Fibroblast of the aortic adventitia (primary cell): ENCODE data around the gene OSCAR. TPM values are rescaled to one million over a fixed set of nuclear protein-coding genes. Genes with fewer than 3 reads are reported as not detected.
"Not testable (repeated sequence)": the region's sequence is repeated elsewhere in the genome, so short reads cannot be mapped to it uniquely, and the experiment has no call there.

Experiments used
- DNase-seq: peaks from one replicate; pipeline ENCODE4 v3.0.0-alpha.2; 2010; ENCODE audit warnings: low read depth
- H3K4me3 ChIP-seq: 2 replicates; pipeline ENCODE4 v1.5.1; 2011; ENCODE audit warnings: low read depth, mild to moderate bottlenecking, control low read depth, low read length, moderate library complexity
- total RNA-seq: library from RNA; depleted of rRNA; stranded (reverse); fragments of >200 nt; gene quantifications from 2 replicates; pipeline ENCODE4 v1.2.3, GENCODE V29; 2012; ENCODE audit warnings: low replicate concordance
- TF ChIP-seq, protein P1 (sequence below): IDR thresholded peaks from 2 replicates; pipeline ENCODE4 v1.5.1; 2011; ENCODE audit warnings: mild to moderate bottlenecking, low read length, control low read depth, inconsistent platforms; ENCODE audit not compliant: insufficient read depth

The OSCAR gene
- total RNA-seq, 1 donor = 0.63 TPM

DNA sequence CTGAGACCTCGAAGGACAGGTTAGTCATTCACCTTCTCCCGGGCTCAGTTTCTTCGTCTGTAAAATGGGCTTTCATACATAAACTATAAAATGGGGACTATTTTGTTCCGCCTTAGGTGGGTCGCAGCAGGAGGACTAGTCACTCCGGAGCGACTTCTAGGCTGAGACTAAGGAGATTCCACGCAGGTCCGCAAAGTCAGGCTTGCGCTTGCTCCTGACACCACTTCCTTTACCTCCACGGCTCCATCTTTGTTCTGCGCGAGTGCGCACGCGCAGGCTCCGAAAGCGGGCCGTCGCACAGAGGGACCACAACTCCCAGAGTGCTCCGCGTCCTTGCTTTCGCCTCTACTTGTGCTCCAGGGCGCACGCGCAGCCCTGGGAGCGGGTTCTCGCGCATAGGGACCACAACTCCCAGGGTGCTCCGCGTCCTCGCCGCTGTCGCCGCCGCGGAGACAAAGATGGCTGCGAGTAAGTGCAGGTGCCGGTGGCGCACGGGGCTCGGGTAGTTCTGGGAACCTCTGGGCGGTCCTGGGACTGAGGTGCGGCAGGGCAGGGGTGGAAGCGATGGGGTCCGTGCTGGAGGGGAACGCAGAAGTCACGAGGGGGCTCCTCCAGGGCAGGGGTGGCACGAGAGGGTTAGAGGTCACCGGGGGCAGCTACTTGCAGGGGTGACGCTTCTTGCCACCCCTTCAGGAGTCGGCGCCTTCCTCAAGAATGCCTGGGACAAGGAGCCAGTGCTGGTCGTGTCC is 2.0 kb upstream of the OSCAR start, which contains the start of gene NDUFA3:
TSS of gene NDUFA3 (plus strand) at position 435 of the 749 bp plus-strand sequence. CDS start at position 459, 24 bp downstream.
- TF ChIP-seq, protein P1, sequence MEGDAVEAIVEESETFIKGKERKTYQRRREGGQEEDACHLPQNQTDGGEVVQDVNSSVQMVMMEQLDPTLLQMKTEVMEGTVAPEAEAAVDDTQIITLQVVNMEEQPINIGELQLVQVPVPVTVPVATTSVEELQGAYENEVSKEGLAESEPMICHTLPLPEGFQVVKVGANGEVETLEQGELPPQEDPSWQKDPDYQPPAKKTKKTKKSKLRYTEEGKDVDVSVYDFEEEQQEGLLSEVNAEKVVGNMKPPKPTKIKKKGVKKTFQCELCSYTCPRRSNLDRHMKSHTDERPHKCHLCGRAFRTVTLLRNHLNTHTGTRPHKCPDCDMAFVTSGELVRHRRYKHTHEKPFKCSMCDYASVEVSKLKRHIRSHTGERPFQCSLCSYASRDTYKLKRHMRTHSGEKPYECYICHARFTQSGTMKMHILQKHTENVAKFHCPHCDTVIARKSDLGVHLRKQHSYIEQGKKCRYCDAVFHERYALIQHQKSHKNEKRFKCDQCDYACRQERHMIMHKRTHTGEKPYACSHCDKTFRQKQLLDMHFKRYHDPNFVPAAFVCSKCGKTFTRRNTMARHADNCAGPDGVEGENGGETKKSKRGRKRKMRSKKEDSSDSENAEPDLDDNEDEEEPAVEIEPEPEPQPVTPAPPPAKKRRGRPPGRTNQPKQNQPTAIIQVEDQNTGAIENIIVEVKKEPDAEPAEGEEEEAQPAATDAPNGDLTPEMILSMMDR = no peak
- DNase-seq = peak; percentile 98
- H3K4me3 ChIP-seq = peak within 1 kb of the TSS; percentile 96

DNA sequence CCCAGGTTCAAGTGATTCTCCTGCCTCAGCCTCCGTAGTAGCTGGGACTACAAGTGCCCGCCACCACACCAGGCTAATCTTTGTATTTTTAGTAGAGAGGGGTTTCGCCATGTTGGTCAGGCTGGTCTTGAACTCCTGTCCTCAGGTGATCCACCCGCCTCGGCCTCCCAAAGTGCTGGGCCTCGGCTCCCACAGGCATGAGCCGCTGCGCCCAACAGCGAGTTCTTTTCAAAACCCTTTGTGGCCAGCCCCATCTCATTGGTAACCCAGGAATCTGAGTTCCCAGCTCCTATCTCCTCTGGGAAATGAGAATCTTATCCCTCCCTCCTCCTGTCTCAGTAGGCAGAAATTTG is 724 bp downstream of the OSCAR start:
- not testable (repeated sequence) for H3K4me3 ChIP-seq, DNase-seq

DNA sequence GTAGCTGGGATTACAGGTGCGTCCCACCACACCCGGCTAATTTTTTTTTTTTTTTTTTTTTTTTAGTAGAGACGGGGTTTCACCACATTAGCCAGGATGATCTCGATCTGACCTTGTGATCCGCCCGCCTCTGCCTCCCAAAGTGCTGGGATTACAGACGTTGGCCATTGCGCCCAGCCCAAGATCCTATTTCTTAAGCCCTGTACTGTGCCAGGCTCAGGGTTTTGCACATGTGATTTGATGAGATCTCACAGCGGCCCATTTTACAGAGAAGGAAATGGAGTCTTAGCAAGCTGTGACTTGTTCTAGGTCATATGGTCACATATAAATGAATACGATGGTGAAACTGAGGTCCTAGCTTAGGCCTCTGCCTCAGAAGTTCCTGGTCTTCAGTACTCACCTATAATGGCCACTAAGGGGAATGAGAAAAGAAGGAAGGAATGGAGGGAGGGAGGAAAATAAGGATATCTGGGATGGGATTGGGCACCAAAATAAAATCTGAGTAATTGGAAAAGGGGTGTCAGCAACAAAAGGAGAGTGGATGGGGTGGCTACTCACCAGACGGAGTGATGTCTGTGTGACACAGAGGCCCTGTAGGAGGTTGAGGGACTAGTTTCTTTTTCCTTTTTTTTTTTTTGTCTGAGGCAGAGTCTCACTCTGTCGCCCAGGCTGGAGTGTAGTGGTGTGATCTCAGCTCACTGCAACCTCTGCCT is 1.3 kb downstream of the OSCAR start:
- no peak overlapping the region for H3K4me3 ChIP-seq
- TF ChIP-seq, protein P1 = no peak
- no peak for DNase-seq

DNA sequence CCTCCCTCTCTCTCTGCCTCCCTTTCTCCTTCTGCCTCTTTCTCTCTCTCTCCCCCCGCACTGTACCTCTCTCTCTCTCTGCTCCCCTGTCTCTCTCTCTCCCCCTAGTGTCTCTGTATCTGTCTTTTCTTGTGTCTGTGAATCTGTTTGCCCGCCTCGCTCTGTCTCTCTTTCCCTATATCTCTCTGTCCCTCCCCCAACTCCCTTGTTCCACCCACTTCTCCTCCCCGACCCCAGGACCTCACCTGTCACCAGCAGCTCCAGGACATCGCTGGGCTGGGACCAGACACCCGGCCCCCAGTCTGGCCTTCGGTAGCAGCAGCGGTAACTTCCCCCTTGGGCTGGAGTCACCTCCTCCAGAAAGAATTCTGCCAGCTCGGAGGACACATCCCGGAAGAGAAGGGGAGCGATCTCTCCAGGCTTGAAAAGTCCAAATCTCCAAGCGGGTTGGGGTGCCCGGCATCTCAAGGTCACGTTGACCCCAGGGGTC is 3.9 kb downstream of the OSCAR start:
- peak overlapping the region; percentile 49 for H3K4me3 ChIP-seq
- TF ChIP-seq, protein P1 = peak; percentile 48
- peak; percentile 59 for DNase-seq

DNA sequence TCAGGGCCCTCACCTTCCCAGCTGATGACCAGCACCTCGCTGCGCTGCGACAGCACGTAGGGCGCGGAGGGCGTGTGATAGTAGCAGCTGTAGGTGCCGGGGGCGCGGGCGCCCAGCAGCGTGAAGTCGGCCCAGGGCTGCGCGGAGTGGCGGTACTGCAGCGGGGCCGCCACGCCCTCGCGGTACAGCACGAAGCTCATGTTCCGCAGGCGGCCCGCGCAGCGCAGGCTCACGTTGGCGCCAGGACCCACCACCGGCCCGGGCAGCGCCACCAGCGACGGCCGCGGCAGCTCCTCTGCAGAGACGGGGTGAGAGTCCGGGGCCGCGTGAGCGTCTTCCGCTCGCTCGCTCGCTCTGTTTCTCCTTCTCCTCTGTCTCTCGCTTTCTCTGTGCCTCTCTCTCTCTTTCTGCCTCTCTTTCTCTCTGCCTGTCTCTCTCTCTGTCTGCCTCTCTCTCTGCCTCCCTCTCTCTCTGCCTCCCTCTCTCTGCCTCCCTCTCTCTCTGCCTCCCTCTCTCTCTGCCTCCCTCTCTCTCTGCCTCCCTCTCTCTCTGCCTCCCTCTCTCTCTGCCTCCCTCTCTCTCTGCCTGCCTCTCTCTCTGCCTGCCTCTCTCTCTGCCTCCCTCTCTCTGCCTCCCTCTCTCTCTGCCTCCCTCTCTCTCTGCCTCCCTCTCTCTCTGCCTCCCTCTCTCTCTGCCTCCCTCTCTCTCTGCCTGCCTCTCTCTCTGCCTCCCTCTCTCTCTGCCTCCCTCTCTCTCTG is 4.6 kb downstream of the OSCAR start:
- peak; percentile 39 for DNase-seq
- H3K4me3 ChIP-seq = peak overlapping the region; percentile 56

DNA sequence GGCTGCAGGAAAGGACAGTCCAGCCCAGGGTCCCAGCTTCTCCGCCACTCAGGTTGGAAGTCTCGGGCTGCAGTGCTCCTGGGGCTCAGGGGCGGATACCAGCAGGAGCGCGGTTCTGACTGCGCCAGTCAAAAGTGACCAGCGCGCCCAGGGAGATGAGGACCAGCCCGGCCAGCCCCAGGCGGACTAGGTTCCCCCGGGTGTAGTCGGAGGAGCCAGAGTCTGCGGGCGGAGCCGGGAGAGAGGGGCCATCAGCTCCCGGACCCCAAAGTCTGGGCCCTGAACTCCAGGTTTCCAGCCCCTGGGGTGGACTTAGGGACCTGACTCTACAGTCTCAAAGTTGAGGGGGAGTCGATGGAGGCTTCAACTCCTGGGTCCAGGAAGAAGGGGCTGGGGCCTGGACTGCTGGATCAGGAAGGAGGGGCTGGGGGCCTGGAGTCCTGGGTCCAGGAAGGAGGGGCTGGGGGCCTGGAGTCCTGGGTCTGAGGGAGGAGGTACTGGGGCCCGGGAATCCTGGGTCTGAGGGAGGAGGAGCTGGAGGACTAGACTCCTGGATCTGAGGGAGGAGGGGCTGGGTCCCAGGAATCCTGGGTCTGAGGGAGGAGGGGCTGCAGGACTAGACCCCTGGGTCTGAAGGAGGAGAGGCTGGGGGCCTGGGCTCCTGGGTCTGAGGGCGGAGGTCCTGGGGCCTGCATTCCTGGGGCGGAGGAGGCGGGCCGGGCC is 5.3 kb downstream of the OSCAR start:
- DNase-seq = no peak
- H3K4me3 ChIP-seq = peak overlapping the region; percentile 56
- TF ChIP-seq, protein P1 = no peak

DNA sequence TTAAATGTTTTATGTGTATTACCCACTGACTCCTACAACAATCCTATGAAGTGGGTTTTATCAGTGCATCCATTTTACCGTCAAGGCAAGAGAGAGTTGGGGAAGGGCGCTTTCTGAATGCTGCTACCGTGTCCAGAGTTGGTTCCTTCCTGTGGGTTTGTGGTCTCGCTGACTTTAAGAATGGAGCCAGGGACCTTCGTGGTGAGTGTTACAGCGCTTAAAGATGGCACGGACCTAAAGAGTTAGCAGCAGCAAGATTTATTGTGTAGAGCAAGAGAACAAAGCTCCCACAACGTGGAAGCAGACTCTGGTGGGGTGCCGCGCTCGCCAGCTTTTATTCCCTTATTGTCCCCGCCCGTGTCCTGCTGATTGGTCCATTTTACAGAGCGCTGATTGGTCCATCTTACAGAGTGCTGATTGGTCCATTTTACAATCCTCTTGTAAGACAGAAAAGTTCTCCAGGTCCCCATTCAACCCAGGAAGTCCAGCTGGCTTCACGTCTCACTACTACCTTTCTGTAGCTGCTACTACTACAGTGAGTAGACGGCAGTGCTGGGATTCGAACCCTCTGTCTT is 6.1 kb downstream of the OSCAR start:
- no peak overlapping the region for H3K4me3 ChIP-seq
- TF ChIP-seq, protein P1 = no peak
- DNase-seq = no peak
